Gastroesophageal sphincter (tissue), 3 donors: ENCODE data around the gene OAS2.

ENCODE experiments used
- CTCF ChIP-seq, 4 experiments: fragments of 200-600 bp in 2 of 4; fragments of 450-650 bp in 2 of 4; sonication (generic) in 1 of 4; IDR thresholded peaks; one replicate each; pipeline ENCODE4 v1.5.1; 2017 to 2019; ENCODE audit warnings: antibody characterized with exemption in 4 of 4, mild to moderate bottlenecking in 2 of 4, moderate library complexity in 2 of 4
- EP300 ChIP-seq: sonication (generic); formaldehyde crosslinking; IDR thresholded peaks from one replicate; pipeline ENCODE4 v1.6.1; 2017; ENCODE audit warnings: antibody characterized with exemption, mild to moderate bottlenecking
- POLR2A ChIP-seq, 2 donors: fragments of 450-650 bp; IDR thresholded peaks; one replicate each; pipeline ENCODE4 v1.6.1; 2017; ENCODE audit warnings: antibody characterized with exemption in 2 of 2, mild to moderate bottlenecking in 2 of 2, moderate library complexity in 1 of 2
- POLR2AphosphoS5 ChIP-seq: sonication (generic); formaldehyde crosslinking; IDR thresholded peaks from one replicate; pipeline ENCODE4 v1.6.1; 2017; ENCODE audit warnings: antibody characterized with exemption

GRCh38 chr12:112978163-112979040, at the start of gene OAS2:
- TF ChIP-seq CTCF (IDR thresholded peaks at IDR 0.05): no peak
- peak; percentile 25 to 48 for TF ChIP-seq POLR2A (IDR thresholded peaks at IDR 0.05)
- TF ChIP-seq EP300: no peak
- TF ChIP-seq POLR2AphosphoS5: no peak
